Astrocyte (in vitro differentiated cells and primary cell): ENCODE data around the gene SLC38A10.

Experiments
- EZH2 ChIP-seq: IDR thresholded peaks from 2 replicates; pipeline ENCODE4 v1.6.1; 2012; ENCODE audit warnings: mild to moderate bottlenecking, low read length, inconsistent platforms; ENCODE audit not compliant: insufficient read depth
- TF ChIP-seq, protein P1 (sequence below): IDR thresholded peaks from 2 replicates; pipeline ENCODE4 v1.5.1; 2011; ENCODE audit warnings: low read depth, mild to moderate bottlenecking, inconsistent platforms, low read length, moderate library complexity; ENCODE audit not compliant: insufficient read depth

DNA sequence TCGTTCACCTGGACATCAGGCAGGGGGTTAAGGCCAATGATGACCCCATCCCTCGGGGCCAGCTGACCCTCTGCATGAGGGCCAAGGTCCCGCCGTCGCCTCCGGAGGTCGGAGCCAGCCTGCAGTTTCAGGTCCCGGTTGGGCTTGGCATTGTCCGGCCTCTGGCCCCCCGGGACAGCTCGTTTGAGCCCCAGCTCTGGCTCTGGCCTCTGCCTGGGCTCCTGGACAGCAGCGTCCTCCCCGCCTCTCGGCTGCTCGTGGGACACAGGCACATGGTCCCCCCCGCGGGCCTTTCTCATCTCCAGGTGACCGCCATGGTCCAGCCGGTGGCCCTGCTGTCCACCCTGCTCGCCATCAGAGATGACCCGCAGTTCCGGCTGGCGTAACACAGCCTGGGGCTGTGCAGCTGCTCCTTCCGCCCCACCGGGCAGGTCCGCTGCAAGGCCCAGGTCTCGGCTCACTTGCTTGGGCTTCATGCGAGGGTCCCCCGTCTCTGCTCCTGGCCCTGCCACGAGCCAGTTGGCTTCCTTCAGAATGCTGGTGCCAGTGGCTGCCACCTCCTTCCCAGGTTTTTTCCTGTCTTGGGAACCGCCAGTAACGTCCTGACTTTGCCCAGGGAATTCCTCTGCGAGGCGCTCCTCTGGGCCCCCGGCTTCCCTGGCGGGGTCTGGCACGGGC is 49.3 kb downstream of the SLC38A10 start:
- no peak for TF ChIP-seq EZH2
- TF ChIP-seq, protein P1, sequence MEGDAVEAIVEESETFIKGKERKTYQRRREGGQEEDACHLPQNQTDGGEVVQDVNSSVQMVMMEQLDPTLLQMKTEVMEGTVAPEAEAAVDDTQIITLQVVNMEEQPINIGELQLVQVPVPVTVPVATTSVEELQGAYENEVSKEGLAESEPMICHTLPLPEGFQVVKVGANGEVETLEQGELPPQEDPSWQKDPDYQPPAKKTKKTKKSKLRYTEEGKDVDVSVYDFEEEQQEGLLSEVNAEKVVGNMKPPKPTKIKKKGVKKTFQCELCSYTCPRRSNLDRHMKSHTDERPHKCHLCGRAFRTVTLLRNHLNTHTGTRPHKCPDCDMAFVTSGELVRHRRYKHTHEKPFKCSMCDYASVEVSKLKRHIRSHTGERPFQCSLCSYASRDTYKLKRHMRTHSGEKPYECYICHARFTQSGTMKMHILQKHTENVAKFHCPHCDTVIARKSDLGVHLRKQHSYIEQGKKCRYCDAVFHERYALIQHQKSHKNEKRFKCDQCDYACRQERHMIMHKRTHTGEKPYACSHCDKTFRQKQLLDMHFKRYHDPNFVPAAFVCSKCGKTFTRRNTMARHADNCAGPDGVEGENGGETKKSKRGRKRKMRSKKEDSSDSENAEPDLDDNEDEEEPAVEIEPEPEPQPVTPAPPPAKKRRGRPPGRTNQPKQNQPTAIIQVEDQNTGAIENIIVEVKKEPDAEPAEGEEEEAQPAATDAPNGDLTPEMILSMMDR = no peak
